Globus pallidus (tissue), 1 donor: Measurements from ENCODE around the gene FBXL7.
A peak's percentile ranks its signal among the peaks of the same experiment; 100 is the strongest.

ENCODE experiments used
- DNase-seq: peaks from one replicate; pipeline ENCODE4 v3.0.0-alpha.2; 2015; ENCODE audit warnings: low spot score

The FBXL7 gene

DNA sequence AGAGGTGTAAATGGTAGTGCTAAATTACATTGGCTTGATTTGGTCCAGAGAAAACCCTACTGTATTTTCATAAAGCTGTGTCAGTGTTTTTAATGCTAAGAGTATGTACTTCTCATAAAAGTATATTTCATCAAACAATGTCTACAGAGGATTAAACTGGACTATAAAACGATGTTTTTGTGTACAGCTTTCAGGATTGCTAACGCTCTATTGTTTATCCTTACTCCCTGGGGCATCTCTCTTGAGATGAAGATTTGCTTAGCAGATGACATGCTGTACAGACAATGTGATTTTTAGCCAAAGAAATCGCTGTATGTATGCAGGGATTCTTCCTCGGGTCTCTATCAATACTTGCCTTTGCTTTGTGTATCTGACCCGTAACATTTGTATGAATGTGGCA lies 216.0 kb downstream of the FBXL7 start:
- DNase-seq = no peak

DNA sequence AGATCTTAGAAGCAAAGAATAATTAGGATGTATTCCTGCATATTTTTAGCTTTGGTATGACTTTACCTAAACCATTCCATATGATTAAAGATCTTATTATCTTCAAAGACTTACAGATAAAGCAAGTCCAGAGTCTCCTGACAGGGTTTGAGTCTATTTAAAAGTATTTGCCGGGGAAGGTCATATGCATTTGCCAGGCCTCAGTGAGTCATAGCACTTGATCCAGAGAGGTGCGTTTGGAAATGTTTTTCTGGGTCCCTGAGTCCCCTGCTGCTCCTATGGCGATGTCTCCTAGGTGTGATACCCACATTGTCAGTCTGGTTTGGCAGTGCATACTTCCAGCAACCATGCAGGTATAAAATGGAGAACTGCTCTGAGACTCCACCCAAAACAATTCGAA lies 217.0 kb downstream of the FBXL7 start:
- no peak for DNase-seq

DNA sequence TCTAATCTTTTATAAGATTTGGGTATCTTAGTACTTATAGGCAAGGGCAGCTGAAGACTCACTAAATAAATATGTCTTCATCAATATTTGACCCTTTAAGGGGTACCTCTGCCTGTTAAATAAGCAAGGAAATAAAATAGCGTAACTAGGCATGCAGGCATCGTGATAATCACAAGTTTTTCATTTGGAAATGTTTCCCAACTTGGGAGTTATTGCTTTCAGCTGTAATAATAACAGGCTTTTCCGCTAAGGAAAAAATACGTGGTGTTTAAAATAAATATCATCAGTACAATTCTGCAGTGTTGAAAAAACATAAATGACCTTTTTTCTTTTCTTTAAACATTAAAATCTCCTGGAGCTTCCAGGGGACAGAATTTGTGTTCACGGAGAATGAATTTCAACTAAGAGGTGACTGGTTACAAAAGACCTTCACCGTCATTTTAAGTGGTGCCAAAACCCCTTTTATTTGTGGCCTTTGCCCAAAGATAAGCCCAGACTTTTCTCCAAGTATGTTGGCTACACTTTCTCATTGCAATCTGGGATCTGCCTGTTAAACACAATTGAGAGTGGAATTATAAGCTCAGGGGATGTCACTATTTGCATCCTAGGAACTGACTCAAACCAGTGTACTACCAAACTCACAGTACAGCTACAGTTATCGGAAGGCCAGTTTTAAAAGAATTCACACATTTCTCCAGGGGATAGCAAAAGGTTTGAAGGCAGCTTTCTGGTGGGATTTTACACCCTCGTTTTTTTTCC lies 218.6 kb downstream of the FBXL7 start:
- no peak for DNase-seq

DNA sequence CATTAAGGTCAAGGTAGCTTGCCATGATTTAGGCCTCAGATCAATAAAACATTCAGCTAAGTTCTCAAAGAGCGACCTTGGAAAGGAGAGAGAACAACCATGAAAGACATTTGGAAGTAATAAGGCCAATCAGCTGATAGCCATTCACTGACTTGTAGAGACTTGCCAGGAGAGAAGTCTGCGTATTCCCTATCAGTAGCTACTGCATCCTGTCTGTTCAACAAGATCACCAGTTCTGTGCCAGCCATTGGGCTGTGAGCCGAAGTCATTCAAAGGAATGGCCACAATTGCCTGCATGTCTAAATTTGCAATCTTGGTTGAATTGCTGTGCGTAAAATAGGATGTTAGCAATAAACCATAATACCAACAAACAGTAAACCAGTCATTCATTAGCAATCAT lies 219.8 kb downstream of the FBXL7 start:
- peak; percentile 27 for DNase-seq

GRCh38 chr5:15720515-15720914 lies 220.5 kb downstream of the FBXL7 start:
- no peak for DNase-seq

DNA sequence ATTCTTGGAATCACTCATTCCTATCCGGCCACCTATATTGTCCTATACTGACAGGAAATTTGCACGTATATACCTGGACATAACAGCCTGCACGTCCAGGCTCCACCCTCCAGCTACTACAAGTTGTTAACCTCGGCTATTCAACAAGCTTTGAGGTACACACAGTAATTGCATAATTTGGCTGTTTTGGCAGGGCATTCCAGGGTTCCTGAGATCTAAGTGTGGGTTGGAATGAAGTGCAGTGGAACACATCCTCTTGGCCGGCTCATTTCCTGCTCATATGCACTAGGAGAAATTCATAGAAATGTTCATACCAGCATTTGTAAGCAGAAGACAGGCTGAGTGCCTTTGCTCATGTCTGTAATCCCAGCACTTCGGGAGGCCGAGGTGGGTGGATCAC lies 222.3 kb downstream of the FBXL7 start:
- DNase-seq = no peak

GRCh38 chr5:15727375-15727774 lies 227.4 kb downstream of the FBXL7 start:
- DNase-seq = no peak

GRCh38 chr5:15728811-15729210 lies 228.8 kb downstream of the FBXL7 start:
- DNase-seq = no peak

GRCh38 chr5:15731699-15732098 lies 231.7 kb downstream of the FBXL7 start:
- no peak for DNase-seq

DNA sequence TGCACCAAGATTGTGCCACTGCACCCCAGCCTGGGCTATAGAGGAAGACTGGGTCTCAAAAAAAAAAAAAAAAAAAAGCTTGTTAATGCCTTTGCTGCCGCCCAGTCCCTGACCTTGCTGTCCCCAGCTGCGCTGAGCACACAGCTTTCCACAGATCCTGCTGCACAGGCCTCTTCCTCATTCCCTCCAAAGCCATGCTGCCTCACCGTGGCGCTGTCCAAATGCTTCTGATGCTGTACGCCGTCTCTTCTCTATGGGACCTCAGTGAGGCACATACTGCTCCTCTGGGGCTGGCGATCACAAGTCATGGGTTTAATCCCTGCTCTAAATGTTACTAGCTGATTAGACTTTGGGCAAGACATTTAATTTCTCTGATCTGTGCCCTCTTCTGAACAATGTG lies 234.1 kb downstream of the FBXL7 start:
- DNase-seq = no peak

- DNase-seq = no peak
Measured at GRCh38 chr5:15737036-15737821, 237.2 kb downstream of the FBXL7 start.

DNA sequence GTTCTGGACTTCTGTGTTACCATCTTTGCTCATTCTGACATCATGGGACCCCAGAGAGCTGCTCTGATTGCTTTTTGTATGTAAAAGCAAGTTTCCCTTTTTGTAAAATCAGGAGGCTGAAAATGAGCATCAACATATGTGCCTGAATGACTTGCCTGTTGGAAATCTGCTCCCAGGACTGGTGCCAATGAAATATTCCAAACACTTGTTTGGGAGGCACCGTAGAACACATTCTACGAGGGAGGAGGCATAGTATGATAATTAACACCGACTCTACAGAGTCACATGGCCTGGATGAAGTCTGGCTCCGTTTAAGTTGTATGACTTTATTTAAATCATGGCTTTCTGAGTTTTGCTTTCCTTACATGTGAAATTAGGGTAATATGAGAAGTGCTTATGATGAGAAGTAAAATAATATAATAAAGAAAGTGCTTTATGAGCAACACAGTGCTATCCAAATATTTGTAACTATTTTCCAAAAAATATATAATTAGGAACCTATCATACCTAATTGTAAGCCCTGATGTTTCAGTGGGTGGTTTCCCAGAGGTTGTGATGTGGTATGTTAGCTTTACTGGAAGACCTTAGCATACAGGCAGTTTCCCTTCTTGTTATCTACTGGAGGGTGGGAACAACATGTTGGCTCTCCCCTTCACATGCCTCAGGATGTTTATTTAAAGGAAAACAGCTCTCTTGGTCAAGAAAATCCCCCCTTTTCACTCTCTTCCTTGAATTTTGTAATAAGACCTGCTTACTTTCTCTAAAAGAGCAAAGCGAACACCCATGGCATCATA lies 238.1 kb downstream of the FBXL7 start:
- DNase-seq = no peak

GRCh38 chr5:15740383-15740782 lies 240.4 kb downstream of the FBXL7 start:
- DNase-seq = no peak

DNA sequence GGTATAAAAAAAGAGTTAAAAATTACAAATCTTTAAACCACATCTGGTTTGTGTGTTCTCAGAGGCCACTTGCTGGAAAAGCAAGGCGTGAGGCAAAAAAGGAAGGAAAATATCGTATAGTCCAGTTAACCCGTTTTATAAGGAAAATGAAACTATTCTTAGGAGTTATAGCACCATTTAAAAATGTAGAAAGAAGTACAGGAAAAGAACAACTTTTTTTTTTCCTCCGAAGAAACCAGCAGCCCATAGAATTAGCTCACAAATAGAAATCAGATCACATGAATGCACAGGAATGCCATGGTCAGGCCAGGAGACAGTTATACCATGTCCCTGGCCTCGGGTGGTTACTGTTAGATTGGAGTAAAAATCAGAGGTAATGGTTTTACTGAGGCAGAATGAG lies 241.6 kb downstream of the FBXL7 start:
- DNase-seq = no peak

DNA sequence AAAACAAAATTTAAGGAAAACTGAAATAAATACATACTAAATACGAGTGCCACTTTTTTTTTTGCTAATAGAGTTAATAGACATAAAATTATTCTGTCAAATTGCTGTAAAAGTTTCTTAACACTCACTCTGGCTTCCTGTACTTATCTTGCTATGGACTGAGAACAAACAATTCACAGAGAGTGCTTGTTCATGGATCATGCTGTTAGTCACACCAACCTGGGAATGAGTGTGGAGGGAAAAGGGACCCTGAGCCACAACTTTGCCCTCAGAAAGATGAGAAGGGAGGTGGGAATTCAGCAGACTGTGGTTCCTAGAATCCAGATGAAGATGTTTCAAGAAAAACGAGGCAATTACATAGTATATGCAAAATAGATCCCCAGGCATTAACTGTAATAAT lies 246.9 kb downstream of the FBXL7 start:
- no peak for DNase-seq

GRCh38 chr5:15748266-15748665 lies 248.3 kb downstream of the FBXL7 start:
- DNase-seq = no peak

DNA sequence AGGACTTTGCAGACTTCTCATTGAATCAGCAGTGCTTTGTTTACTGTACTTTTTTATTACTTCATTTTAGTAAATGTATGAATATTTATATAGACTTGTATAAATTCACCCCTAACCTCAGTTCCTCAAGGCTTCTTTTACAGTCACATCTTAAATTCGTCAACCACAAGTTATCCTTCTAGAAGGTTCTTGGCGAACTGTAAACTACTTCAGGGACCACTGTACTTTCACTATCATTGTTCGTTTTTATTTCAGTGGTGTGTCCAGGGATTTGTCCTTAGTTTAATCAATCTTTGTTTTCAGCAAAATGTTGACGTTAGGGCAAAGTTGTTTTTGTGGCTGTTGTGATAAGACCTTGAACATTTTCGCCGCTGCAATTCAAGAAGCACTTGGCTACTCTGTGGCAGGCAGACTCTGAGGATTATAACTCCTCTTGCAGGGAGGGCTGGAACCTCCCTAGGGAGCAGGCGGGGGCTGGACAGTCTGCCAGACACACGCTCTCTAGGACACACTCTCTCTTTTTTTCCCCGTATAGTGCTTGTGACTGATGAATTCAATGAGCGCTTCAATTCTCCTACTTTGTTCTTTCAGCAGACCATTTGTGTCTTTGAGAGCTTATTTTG lies 252.8 kb downstream of the FBXL7 start:
- DNase-seq = peak; percentile 37

DNA sequence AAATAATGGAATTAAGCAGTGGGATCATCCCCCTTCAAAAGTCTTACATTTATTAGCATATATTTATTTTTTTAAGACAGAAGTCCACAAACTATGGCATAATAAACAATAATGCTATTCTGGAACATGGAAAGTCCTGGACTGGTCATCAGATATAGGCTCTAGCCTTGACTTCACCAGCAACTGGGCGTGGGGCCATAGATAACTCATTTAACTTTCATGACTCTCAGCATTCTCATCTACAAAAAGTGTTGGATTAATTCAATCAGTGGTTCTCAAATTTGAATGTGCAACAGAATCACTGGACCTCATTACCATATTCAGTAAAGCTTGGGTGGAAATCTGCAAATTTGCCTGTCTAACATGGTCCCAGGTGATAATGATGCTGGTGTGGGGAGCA lies 253.8 kb downstream of the FBXL7 start:
- no peak for DNase-seq

DNA sequence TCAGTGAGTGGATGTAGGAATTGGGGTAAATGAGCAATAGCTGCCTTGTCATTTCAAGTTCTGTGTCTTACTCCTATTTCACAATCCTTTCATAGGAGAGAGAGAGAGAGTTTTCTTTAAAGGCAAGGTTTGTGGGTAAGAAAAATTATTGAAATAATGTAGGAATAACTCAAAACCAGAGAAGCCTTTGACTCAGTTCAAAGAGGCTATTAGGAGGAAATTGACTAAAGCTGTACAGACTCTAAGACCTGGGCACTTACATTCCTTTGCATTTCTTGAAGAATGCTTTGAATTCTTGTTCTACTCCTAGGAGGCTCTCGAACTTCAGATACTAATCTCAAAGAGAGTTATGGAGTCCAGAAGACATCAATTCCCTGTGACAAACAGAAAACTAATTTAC lies 257.1 kb downstream of the FBXL7 start:
- DNase-seq = no peak

- no peak for DNase-seq
Measured at GRCh38 chr5:15757619-15758018, 257.6 kb downstream of the FBXL7 start.

DNA sequence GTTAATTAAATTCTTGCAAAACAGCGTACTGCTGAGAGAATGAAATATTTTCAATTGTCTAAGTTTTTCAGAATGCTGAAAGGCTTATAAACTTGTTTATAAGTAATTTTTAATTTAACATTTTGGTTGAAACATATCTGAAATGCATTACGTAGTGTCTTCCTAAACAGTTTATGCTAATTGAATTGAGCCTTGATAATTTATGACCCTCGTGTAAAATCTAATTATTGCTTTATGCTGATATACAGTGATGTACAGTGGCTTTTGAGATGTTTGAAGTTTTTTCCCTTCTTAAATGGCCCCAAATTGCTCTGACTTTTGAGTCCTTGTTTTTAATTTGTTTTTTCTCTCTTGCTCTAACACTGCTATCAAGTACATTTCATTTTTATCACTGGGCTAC lies 262.7 kb downstream of the FBXL7 start:
- DNase-seq = no peak

DNA sequence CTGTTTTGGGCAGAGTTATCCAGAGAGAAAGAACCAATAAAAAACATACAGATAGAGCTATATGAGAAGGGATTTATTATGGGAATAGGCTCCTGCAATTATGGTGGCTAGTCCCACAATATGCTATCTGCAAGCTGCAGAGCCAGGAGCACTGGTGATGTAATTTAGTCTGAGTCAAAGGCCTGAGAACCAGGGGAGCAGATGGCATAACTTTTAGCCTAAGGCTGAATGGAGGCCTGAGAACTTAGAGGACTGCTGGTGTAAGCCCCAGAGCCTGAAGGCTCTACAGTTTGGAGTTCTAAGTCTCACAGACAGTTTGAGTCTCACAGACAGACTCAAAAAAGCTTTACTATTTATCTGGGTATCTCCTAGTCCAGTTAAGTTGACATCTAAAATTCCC lies 263.8 kb downstream of the FBXL7 start:
- DNase-seq = no peak
